ENCODE measurements around the gene ETS1.
"Not testable (repeated sequence)": the region's sequence is repeated elsewhere in the genome, so short reads cannot be mapped to it uniquely, and the experiment has no call there.

The ETS1 gene

DNA sequence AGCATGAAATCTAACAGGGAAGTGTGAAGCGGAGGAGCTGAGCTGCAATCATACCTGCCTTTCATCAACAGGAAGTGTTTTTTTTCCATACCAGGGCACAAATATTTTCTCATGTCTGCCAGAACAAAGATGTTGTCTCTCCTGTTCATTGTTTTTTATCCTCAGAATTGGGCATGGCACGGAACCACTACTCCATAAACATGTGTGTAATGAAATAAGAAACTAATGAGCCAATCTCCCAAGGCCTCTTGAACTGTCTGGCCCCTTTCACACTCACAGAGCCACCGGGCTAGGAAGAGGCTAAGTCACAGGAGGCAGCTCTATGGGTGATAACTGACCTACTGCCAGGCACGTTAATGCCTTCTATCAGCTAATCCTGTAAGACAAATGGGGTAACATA is 124.4 kb downstream of the ETS1 start:
- DNase-seq (ENCODE audit: low read depth) = no peak

DNA sequence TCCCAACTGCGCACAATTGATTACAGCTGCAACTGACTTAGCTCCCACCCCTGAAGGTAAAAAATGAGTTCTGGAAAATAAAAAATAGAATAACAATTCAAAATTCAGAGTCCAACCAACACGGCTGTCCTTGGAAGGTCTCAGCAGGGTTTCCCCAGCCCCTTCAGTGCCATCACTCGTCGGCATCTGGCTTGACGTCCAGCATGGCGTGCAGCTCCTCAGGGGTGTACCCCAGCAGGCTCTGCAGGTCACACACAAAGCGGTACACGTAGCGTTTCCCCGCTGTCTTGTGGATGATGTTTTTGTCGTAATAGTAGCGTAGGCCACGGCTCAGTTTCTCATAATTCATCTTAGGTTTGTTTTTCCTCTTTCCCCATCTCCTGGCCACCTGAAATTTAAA is 125.2 kb downstream of the ETS1 start:
- no peak for DNase-seq (ENCODE audit: low read depth)

DNA sequence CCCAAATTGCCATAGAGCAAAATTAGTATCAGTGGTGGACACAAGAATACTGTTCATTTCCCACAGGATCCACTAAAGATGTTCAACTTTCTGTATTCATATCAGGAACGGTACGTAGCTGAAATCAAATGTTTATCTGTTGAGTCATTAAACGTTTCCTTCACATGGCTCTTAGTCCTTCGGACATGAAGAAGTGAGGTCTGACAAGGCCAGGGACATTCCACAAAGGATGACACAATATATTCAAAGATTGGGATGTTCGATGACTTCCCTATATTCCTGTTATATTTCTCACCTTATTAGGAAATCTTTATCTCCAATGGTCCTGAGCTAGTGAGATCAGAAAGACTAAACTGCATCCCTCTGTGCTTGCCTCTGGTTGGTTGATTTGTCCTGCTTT is 129.0 kb downstream of the ETS1 start:
- DNase-seq (ENCODE audit: low read depth) = no peak

DNA sequence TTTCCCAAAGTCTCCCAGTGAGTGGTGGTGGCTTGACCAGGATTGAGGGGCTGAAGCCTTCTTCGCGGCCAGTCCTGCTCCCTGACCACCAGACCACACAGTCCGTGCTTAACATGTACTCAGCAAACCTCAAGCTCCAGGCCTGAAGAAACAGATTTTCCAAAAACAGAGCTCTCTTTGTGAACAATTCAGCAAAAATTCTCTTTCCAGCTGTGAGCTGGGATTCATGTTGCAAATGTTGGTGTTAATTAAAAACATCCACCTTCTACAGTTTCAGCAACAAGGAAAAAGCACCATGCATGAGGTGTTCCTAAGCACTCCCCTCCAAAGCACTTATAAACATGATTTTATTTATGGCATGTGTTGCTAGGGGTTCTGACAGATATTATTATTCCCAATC is 129.5 kb downstream of the ETS1 start:
- no peak for DNase-seq (ENCODE audit: low read depth)

DNA sequence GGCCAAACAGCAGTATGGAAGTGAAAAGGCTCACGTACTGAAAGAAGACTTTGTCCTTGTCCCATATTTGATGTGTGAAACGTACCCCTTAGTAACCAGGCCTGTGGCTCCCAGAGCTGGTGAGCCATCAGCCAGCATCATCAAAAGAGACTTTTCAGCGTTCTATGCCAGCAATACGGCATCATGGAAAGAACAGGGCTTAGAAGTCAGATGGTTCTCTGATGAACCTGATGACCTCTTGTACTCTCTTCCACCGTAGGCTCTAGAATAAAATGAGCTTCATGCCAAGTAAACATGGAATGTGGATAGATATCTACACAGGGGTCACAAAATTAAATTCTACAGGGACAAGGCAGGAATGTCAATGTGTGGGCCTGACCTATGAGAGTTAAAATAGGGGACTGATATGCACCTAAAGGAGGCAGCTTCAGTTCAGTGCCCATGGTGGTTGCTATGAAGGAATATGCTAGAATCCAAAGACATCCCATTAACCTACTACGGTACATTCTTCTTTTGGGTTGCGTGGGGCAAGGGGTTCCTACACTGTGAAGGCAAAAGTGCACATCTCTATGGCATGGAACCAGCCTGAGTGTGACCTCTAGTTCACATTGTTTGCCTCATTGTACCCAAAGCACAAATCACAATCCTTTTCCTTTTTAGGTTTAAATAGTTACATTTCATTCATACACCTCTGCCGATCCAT is 130.6 kb downstream of the ETS1 start:
- no peak for DNase-seq (ENCODE audit: low read depth)

DNA sequence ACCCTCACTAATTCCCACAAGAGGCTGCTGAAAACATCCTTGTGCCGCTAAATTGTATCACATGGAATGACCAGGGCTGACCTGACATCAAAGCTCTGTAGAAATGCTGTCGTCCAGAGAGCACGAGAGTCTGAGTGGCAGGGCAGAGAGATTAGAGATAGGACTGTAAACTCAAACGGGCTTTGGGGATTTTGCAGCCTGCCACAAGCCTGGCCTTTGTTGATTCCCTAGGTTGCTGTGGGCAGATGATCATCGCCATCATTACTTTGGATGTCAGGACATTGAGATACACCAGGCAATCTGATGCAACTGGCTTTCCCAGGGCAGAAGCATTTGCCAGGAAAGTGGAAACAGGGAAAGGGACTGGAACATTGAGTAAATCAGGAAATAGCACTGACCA is 131.6 kb downstream of the ETS1 start:
- no peak for DNase-seq (ENCODE audit: low read depth)

DNA sequence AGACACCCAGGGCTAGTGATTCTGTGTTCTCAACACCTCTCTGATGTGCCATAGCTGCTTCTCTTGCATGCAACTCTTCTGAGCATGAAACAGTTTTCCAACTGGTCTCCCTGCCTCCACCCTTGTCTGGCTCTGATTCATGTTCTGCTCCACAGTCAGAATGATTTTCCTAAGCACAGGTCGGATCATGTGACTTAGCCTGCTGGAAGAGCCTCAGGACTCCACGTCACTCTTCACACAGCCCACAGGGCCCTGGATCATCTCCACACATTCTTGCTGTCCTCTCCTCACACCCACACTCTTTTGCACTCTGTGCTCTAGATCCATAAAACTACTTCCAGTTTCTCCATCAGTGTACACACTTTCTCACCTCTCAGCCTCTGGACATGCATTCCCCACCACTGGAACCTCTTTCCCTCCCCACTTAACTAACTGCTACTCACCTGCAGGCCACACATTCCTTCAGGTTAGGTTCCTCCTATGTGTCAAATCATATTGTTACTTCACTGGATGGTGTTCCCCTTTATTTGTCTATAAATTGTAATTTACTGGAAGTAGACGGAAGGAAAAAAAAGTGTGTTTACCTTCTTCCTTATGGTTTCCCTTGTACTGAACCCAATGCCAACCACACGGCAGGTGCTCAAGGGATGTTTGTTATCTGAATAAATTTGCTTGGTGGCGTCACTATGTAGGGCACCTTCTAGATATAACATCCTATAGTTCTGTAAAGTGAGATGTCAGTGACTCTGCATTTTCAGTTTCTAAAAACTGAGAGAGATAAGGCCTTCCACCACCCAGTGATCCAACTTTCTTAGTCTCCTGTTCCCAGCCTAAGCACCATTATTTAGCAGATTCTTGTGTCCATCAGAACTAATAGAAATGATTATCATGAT is 133.7 kb downstream of the ETS1 start:
- no peak for DNase-seq (ENCODE audit: low read depth)

DNA sequence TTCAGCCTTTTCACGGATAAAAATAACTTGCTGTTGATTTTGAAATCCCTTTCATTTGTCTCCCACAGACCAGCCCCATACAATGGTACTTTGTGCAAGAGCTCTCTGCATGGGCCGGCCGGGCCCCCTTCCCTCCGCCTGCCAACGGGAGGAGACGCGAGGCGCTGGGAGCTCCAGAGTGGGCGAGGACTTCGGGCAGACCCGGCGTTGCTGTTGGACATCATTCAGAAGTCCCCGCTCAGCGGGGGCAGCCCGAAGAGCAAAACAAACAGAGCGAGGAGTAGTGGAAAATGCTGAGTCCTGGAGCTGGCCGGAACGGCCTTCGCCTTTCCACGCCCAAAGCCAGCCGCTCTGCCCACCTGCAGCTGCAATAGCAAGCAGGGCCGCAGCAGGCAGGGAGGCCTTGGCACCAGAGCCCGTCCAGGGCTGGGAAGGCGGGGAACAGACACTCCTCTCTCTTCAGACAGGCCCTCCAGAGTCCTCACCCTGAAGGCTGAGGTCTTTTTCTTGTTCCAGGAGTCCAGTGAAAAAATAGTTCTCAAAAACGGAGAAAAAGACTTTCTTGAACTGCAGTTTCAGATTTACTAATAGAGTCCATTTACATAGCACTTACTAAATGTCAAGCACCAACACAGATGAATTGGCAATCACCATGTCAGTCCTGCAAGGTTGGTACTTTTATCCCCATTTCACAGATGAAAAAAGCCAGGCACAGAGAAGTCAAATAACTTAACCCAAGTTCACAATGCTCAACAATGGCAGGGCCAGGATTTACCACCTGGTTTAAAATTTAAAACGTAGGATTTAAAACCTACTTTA is 135.5 kb downstream of the ETS1 start:
- no peak for DNase-seq (ENCODE audit: low read depth)

DNA sequence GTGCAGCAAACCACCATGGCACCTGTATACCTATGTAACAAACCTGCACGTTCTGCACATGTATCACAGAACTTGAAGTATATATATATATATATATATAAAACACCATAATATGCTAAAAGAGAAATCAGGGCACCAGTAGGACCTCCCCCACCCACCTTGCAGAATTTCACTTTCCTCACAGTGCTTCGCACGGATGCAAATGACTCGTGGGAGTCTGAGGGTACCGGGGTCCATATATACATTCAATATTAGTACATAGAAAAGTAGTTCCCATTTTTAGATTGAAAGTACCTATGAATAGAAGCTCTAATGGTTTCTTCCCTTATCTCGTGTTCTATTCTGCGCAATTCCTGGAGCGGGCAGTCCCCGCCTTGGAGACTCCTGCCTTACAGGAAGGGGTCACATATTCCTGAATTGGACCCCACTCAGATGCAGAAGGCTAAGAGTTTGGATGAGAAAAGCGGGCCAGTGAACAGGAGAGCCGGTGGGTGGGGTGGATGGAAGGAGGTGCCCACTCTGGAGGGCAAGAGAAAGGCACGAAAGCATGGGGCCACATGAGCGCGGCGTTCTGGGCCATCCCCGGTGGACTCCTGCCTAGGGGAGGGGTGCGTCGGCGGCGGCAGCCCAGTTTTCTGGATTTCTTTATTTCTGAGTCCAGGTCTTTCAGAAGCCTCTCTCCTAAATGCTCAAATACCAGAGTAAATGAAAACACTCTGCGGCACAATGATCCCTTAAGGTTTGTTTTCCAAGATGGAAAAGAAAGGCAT is 136.3 kb downstream of the ETS1 start:
- DNase-seq (ENCODE audit: low read depth) = no peak

DNA sequence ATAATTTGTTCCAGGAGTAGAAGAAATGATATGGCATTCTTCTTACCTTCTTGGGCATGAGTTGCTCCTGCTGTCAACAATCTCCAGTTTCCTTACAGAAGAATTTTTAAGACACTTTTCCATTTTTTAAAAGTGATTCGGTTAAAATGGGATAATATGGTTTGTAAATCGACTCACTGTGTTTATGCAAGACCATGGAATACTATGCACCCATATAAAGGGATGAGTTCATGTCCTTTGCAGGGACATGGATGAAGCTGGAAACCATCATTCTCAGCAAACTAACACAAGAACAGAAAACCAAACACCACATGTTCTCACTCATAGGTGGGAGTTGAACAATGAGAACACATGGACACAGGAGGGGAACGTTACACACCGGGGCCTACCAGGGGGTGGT is 136.9 kb downstream of the ETS1 start:
- not testable (repeated sequence) for DNase-seq (ENCODE audit: low read depth)

DNA sequence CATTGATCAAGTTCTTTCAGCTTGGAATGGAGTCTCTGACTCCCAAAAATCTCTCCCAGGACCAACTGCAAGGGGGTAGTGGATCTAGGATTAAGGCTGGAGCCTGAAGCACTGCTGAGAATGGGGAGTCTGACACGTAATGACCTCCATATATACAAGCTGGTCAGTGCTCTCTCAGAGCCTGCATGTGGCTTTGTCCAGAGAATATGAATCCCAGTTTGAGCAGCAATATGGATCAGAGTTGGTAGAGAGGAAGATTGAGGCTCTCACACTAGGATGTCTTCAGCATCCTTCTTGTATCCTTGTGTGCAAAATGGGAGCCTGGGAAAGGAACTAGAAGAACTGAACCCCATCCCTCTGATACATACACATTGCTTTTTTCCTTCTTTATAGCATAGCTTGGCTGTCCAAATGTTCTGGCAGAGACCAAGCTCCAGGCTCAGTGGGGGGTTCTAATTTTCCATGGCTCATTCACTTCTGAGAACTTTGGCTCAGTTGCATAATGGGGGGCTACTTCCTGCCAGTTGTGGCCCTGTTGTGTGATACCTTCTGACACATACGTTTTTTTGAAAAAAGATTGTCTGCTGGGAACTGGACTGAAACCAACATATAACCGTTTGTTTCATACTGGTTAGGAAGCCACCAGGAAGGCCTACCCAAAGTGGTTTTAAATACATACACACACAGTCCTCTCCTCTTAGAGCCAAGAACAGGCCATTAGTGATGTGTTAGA is 138.2 kb downstream of the ETS1 start:
- DNase-seq (ENCODE audit: low read depth) = no peak

DNA sequence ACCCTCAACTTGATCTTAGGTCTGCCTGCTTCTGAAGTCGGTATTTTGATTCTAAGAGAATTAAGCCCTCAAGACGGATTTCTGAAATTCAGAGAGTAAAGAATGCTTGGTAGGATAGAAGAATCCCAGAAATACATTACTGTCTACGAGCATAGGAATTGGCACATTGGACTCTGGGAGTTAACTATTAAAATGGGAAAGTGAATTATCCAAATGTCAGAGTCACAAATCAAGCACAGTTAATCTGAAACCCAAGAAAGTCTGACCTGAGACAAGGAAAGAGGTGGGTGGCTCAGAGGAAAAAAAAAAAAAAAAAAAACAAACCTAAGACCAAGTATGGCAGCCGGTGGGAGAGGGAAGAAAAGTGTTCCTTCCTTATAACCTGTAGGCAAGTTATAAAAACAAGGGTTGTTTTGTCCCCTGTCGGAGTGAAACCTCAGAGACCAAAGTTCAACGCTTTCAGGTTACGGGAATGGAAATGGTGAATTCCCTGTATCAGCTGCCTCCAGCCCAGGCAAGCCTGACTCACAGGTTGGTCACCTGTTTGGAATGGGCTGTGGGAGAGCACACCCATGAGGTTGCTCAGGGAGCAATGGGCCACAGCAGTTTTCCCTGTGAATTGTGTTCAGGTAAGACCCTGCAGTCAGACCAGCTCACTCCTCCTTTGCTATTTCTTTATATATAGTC is 139.0 kb downstream of the ETS1 start:
- DNase-seq (ENCODE audit: low read depth) = no peak

DNA sequence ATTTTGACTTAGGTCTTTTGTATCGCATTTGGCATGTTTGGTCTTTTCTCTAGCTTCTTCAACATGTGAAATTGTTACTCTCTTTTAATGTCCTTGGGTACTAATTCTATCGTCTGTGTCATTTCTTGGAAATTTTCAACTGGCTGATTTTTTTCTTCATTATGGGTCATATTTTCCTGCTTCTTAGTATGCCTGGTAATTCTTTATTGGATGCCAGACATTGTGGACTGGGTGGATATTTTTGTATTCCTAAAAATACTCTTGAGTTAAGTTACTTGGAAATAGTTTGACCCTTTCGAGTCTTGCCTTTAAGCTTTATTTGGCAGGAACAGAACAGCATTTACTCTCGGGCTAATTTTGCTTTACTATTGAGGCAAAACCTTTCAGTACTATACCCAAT is 140.1 kb downstream of the ETS1 start:
- DNase-seq (ENCODE audit: low read depth) = no peak

DNA sequence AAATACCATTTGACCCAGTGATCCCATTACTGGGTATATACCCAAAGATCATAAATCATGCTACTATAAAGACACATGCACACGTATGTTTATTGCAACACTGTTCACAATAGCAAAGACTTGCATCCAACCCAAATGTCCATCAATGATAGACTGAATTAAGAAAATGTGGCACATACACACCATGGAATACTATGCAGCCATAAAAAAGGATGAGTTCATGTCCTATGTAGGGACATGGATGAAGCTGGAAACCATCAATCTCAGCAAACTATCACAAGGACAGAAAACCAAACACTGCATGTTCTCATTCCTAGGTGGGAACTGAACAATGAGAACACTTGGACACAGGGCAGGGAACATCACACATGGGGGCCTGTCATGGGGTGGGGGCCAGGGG is 141.4 kb downstream of the ETS1 start:
- DNase-seq (ENCODE audit: low read depth) = not testable (repeated sequence)

DNA sequence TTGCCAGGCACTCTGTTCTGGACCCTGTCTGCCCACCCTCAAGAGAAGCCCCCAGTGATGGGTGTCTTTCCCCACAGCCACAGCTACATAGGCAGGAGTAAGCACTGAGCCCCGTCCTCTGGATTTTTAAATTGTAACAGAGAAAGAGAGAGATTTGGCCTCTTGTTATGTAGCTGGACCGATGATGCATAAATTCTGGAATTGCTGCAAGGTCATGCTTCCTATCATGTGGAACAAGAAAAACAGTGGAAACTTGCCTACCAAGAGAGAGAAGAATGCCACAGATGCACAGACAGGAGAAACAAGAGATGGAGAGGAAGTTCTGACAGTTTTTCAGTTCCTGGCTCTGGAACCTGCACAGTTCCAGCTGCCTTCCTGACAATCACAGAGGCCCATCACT is 150.2 kb downstream of the ETS1 start:
- DNase-seq (ENCODE audit: low read depth) = no peak

DNA sequence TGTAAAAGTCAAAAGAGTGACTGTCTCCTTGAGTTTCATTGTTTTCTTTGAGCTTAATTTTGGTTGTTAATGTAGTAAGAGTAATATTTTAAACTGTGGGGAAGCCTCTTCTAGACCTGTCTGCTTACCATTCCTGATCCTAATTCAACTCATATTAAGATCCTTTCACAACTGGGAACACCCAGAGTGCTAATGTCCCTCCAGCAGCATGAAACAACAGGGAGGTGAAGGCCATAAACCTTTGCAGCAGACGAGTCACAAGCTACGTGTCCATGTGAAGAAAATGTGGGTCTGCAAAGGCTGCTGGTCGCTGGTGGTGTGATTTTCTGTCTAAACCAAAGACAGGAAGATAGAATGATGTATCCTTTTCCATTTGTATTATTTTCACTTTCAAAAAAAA is 152.5 kb downstream of the ETS1 start:
- DNase-seq (ENCODE audit: low read depth) = no peak

DNA sequence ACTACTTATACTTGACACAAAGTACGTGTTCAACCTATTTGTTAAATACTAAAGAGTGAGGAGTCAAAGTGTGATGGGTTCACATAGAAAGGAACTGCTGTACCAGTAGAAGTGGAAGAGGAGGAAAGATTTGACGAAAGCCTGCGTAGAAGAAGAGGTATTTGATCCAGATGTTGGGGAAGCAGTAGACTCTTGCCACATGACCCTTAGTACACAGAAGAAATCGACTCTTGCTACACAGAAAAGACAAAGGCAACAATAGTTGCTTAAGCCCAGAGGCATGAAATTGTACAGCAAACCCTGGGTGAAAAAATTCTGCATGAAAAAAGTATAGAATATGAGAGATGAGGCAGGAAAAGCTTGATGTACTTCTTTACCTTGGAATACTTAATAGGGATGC is 152.9 kb downstream of the ETS1 start:
- DNase-seq (ENCODE audit: low read depth) = no peak

DNA sequence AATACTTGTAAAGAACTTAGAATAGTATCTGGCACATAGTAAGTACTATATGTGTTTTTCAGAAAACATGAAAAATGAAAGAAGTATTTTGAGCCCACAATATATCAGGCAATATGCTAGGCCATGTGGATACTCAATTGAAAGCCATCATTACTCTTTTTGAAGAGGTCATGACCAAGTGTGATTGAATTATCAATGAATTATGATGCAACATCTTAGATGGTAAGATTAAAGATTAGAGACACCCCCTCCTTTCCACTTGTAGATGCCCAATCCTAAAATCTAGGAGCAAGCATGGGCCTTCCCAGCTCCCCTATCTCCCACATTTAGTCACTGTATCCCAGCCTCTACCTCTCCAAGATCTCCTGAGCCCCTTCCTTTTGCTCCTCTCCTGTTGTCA is 154.4 kb downstream of the ETS1 start:
- DNase-seq (ENCODE audit: low read depth) = no peak

DNA sequence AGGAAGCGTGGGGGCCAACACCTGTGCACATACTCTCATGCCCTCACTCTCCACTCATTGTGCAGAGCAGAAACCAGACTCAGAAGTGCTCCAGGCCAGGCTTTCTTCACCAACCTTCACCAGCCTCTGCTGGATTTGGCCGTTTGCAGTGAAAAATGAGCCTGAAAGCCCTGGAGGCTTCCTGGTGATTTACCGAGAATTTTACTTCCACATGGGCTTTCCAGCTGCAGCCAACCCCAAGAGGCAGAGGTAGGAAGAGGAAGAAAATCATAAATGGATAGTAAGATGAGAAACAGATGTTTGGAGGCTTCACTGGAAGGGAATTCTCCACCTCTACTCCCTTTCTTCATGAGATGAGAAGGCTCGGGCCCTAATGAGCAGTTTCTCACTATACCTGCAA is 155.4 kb downstream of the ETS1 start:
- no peak for DNase-seq (ENCODE audit: low read depth)

DNA sequence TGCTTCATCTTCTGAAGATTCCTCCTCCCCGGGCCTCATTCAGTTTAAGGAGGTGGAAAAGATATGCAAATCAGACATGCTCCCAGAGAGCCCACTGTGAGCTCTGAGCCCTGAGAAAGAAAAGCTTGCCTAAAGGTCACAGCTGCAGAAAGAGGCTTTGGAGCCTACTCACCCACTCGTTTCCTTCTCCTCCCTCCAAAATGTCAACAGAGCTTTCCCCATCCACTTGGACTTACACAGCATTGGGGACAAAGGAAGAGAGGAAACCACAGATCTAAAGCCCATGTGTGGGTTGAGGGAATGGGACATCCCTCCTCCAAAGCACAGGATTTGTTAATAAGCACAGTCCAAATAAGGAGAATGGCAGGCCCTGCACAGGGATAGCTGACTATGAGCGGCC is 158.4 kb downstream of the ETS1 start:
- no peak for DNase-seq (ENCODE audit: low read depth)

DNA sequence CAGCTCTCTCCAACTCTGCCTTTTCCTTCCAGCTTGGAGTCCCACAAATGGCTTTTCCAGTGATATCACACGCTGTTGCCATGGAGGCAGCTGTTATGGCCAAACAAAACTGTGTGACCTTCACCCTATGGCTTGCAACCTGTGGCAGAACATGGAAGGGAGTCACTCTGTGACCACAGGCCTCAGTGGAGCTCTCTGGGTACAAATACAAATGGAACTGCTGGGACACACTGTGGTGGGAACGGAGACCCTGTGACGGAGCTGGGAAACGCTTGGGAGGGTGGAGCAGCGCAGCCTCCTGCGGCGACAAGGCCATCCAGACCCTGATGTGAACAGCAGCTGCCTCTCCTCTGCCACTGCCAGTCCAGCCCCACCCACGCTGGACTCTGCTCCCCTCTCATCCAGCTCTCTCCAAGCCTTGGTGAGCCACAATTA is 162.5 kb downstream of the ETS1 start:
- DNase-seq (ENCODE audit: low read depth) = no peak
